Breast epithelium (tissue), 3 donors: Measurements from ENCODE around the gene GTPBP1.

Experiments used
- CTCF ChIP-seq, 3 donors: fragments of 450-650 bp; IDR thresholded peaks; one replicate each; pipeline ENCODE4 v1.5.1; 2016 to 2017; ENCODE audit warnings: antibody characterized with exemption in 3 of 3, mild to moderate bottlenecking in 3 of 3, moderate library complexity in 3 of 3
- POLR2AphosphoS5 ChIP-seq, 3 donors: sonication (generic); formaldehyde crosslinking; IDR thresholded peaks; one replicate each; pipeline ENCODE4 v1.6.1; 2017; ENCODE audit warnings: antibody characterized with exemption in 3 of 3

- TF ChIP-seq POLR2AphosphoS5 (IDR thresholded peaks at IDR 0.05) (no peak), CTCF (IDR thresholded peaks at IDR 0.05) (peak in 1 of 3 donors; percentile 27)
Measured at GRCh38 chr22:38724926-38725571, 19.3 kb downstream of the GTPBP1 start.
